Measurements from ENCODE around the gene COP1.
A peak's percentile ranks its signal among the peaks of the same experiment; 100 is the strongest.
"Not testable (repeated sequence)": the region's sequence is repeated elsewhere in the genome, so short reads cannot be mapped to it uniquely, and the experiment has no call there.

COP1 gene

DNA sequence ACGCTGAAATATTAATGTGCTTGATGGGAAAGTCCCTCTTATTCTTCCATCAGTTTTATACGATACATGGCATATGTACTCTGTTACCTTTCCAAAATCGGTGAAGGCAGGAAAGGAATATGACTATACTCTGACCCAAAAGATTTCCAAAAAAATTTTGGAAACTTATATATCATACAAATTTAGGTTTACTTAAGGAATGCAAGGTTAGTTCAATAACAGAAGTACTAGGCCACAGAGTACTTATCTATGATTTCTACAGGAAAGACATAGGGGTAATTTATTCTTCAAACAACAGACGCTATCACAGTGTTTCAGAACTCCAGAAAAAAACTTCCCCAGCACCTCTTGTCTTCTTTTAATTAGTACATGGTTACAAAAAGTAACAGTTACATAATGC, 84.8 kb downstream of the COP1 start:
- DNase-seq (ENCODE audit: low read depth): no peak

DNA sequence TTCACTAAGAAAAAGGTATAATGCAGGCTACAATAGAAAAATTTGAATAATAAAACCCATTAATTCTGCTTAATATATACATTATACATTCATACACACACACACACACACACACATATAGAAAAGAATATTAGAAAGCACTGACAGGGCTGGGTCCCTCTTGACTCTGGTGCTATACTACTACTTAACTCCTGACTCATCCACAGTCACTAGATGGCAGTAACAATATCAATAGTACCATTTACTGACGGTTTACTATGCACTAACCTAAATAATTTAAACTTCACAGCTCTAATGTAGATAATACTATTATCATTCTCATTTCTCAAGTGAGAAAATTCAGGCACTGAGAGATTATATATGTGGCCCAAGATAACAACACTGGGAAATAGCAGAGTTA, 87.5 kb downstream of the COP1 start:
- no peak for DNase-seq (ENCODE audit: low read depth)

DNA sequence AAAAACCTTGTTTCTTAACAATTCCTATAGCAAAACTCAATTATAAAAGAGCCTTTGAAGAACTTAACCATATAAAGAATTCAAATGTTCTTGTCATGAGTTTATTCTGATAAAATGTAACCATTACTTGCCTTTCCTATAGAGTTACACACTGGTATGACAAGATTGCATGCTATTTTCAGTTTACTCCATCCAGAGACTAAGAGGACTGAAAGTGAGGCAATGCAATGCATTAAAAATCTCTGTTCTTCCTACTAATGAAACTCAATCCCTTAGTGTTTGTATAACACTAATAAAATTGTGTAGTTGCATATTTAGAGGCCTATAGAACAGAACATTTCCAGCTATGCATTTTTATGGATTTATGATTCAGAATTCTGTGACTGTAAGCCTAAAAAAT, 88.1 kb downstream of the COP1 start:
- DNase-seq (ENCODE audit: low read depth): no peak

DNA sequence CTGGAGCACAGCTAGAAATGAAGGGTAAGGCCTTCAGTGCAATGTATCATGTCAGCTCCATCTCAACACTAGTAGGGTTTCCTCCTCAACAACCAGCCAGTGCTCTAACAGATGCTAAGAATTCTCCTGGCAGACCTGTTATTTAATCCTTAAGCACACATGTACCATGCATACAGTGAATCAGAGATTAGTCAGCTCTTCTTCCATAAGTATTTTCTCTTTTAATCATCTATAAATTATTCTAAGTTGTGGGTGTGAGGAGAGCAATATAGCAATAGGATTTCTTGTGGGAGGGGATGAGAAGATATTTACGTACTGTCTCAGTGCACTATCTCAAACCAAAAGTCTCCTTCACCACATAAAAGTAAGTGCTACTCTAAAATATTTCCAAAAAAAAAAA, 95.3 kb downstream of the COP1 start:
- DNase-seq (ENCODE audit: low read depth): no peak

DNA sequence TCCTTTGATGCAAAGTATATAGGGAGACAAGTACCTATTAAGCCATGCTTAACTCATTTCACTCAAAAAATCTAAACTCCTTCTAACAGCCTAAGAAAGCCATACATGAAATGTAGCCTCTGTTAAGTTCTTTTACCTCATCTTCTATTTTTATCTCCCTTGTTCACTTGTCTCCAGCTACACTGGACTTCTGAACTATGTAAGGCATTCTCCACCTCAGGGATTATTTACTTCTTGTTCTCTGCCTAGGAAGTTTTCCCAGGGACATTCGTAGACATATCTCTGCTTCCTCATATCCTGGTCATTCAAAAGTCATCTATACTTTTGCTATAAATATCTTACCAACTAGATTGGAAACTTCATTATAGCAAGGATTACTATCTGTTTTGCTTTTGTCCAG, 96.9 kb downstream of the COP1 start:
- no peak for DNase-seq (ENCODE audit: low read depth)

DNA sequence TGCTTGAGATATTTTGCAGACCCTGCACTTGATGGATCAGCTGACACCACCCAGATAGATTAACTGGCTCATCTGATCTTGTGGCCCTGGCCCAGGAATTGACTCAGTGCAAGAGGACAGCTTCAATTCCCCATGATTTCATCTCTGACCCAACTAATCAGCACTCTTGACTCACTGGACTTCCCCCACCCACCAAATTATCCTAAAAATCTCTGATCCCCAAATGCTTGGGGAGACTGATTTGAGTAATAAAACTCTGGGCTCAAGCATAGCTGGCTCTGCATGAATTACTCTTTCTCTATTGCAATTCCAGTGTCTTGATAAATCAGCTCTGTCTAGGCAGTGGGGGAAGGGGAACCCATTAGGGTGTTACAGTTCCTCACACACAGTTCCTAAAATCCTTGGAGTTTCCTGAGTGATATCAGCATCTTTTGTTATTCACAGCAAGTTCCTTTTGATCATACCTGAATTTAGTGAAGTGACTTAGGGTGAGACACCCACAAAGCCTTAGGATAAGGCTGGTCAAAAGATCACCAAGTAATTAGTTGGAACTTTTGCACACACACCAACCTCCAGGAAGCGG, 104.2 kb downstream of the COP1 start:
- no peak for DNase-seq (ENCODE audit: low read depth)

DNA sequence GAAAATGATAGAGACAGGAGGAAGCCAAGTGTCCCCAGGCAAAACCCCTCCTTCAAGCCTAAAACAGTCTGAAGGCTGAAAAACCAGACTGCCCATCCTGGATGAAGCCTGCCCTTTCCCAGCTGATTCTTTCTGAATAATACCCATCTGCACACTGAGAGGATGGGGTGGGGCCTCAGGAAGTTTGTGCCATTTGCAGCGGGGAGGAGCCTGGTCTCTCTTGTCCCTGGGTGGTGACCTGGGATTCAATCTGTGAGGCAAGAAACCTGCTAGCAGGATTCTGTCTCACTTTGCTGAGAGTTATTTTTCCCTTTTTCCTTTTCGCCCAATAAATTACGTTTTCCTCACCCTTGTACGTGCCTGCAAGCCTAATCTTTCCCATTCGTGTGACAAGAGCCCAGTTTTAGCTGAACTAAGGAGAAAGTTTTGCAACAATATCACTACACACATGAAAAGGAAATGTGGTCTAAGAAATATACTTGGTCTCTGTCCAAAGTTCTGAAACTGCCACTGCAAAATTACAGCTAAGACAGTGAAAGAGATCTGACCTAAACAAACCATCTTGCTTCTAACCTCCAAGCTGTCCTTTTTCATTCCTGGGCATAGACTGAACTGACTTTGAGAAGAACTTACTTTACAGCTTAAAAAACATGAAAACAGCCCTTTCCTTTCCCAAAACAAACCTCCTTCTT, 105.0 kb downstream of the COP1 start:
- peak; percentile 24 for DNase-seq (ENCODE audit: low read depth)

DNA sequence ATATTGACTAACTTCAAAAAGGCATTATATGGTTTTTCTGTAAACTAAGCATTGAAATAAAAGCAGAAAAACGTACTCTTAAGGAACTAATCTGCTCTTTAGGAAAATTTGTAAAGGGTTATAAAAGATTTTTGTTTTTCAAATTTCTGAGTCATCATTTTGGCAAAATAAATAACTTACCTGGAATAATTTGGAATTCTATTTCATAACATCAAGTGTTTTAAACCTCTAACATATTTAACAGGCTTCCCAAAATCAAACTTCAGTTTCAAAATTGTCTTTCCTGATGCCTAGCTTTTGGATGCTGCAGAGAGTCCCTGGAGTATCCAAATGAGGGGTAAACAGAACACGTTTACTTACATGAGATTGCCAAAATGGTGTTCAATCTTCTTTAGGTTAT, 108.5 kb downstream of the COP1 start:
- no peak for DNase-seq (ENCODE audit: low read depth)

DNA sequence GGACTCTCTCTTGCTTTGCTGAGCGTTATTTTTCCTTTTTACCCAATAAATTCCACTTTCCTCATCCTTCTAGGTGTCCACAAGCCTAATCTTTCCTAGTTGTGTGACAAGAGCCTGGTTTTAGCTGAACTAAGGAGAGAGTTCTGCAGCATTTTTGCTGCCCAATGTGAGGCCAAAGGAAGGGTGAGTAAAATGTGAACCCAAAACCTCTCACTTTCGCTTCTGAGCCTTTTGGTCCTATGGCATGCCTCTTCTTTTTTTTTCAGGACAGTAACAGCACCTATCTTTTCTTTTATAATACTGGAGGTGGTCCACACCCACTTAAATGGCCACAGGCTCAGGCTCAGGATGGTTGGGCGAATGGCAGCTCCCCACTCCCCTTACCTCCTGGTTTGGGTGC, 111.1 kb downstream of the COP1 start:
- DNase-seq (ENCODE audit: low read depth): no peak

DNA sequence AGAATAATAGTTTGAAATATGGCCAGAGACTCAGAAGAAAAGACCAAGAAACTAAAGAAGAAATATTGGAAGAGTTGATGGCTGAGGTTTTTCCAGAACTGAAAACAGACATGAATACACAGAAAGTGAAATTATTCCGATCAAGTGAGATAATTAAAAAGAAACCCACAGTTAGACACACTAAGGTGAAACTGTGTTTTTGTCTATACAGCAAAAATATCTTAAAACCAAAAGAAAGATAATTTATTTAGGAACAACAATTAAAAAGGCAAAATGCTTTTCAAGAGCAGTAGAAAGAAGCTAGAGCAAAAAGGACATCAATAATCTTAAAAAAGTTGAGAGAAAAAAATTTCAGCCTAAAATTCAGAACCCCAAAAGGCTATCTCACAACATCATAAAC, 116.3 kb downstream of the COP1 start:
- no peak for DNase-seq (ENCODE audit: low read depth)

DNA sequence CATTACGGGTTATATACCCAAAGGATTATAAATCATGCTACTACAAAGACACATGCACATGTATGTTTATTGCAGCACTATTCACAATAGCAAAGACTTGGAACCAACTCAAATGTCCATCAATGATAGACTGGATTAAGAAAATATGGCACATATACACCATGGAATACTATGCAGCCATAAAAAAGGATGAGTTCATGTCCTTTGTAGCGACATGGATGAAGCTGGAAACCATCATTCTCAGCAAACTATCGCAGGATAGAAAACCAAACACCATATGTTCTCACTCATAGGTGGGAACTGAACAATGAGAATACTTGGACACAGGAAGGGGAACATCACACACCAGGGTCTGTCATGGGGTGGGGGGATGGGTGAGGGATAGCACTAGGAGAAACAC, 119.3 kb downstream of the COP1 start:
- DNase-seq (ENCODE audit: low read depth): not testable (repeated sequence)

DNA sequence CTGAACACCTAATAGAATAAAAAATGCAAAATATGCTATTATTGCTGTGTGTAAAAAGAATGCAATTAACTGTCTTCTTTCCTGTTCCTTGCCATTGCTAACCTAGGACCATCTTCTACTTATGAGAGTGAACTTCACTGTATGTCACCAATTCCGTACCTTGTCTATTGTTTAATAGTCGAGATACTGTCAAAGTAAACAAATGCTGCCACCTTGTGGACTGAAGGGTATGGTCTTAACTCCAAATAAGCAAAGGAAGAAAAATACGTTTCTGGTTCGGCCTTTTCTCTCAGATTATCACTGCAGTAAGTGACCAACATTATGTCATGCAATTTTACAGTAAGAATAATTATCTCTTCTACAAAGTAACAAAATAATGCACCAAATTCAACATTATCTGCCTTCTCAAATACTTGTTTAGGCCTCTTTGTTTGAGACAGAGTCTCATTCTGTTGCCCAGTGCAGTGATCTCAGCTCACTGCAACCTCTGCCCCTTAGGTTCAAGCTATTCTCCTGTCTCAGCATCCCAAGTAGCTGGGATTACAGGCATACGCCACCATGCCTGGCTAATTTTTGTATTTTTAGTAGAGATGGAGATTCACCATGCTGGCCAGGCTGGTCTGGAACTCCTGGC, 133.4 kb downstream of the COP1 start:
- peak; percentile 10 for DNase-seq (ENCODE audit: low read depth)

DNA sequence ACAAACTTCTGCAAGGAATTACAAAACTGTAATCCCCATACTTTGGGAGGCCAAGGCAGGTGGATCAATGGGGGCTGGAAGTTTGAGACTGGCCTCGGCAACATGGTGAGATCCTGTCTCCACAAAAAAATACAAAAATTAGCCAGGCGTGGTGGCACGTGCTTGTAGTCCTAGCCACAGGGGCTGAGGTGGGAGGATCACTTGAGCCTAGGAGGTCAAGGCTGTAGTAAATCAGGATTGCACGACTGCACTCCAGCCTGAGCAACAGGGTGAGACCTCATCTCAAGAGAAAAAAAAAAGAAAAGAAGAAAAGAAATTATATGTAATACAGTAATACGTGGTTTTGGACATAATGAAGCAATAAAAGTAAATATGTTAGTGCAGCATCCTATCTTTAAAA, 138.2 kb downstream of the COP1 start:
- no peak for DNase-seq (ENCODE audit: low read depth)

DNA sequence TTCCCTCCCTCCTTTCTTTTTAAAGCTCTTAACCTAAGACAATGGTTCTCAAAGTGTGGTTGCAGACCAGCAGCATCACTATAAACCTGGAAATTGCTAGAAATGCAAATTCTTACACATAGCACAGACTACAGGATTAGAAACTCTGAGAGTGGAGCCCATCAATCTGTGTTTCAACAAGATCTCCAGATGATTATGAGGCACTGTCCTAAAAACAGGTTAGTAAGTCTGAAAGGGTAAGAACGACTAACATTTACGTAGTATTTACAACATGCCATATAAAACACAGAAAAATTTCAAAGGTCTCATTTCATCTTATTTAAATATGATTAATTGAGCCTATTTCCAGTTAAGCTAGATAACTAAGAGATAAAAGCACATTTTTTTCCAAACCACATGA, 138.8 kb downstream of the COP1 start:
- DNase-seq (ENCODE audit: low read depth): no peak

DNA sequence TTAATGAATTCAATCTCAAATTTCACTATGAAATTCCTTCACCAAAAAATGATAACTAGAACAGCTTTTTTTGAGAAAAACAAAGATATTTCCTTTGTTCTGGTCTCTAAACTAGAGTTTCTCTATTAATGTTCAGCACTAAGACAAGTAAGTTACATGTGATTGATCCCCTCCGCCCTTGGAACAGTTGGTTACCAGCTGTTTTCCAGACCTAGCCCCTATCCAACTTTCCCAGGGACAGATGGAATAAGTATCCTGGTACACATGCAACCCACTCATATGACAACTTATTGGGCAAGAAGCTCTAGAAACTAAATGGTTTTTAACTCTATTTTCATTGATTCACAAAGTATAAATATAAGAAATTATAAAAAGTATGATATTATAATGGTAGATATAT, 140.4 kb downstream of the COP1 start:
- DNase-seq (ENCODE audit: low read depth): no peak

DNA sequence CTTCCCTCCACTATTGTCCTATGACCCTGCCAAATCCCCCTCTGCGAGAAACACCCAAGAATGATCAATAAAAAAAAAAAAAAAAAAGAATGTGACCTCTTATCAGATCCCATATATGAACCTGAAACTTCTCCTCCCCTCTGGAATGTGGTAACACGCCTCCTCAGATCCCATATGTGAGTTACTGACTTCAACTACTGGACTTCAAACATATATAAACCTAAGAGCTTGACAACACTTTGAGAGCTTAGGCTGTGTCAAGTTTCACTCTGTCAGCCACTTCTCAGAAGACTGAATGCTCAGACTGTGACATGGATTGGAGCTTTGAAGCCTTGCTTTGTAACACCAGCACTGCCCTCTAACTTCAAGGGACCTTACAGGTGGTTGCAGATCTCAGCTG, 148.4 kb downstream of the COP1 start:
- no peak for DNase-seq (ENCODE audit: low read depth)

DNA sequence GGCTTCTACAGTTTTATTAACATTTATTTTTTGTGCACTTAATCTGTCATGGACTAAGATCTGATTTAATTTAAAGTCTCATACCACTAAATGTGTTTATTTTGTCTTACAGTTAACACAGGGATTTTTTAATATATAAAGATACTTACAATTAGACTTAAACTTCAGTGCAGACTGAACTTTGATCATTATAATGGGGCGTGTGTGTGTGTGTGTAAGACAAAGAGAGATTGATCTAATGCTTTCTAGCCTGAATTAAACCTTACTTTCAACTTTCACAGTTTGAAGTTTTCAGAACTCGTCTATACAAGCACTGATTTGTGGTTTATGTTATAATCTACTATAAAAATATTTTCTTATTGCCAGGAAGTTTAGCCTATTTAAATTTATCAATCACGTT, 150.8 kb downstream of the COP1 start:
- DNase-seq (ENCODE audit: low read depth): no peak

DNA sequence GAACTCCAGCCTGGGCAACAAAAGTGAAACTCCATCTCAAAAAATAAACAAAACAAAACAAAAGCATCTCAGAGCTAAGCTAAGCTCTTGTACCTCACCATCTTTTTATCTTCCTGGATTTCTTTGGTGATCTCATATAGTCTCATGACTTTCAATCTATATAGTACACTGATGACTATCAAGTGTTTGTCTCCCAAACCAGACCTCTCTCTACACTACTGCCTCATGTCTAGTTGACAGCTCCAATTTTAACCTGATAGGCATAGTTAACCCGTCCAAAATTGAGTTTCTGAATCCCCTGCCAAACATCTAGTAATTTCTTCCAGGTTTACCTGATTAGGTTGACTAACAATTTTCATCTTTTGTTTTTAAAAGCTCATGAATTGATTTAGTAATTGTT, 151.7 kb downstream of the COP1 start:
- no peak for DNase-seq (ENCODE audit: low read depth)

DNA sequence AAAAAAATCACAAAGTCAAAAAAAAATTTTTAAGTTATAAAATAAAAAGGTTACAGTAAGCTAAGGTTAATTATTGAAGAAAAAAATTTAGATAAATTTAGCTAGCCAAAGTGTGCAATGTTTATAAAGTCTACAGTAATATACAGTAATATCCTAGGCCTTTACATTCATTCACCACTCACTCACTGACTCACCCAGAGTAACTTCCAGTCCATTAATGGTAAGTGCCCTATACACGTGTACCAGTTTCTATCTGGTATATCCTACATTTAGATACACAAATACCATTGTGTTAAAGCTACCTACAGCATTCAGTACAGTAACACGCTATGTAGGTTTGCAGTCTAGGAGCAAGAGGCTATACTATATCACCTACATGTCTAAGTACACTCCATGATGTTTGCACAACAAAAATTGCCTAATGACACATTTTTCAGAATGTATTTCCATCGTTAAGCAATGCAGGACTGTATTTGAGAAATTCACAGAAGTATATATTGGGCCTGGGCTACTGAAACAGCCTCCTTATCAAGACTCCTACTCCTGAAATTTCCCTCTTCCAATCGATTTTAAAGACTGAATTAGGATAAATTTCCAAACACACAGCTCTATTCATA, 155.1 kb downstream of the COP1 start:
- DNase-seq (ENCODE audit: low read depth): no peak

DNA sequence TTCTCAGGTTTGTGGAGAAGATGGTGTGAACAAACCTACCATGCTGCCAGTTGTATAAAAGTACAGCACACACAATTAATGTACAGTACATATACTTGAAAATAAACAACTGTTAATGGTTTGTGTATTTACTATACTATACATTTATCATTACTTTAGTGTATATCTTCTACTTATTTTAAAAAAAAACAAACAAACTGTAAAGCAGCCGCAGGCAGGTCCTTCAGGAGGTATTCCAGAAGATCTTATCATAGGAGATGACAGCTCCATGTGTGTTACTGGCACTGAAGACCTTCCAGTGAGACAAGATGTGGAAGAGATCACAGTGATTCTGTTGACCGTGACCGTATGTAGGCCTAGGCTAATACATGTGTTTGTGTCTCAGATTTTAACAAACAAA, 155.7 kb downstream of the COP1 start:
- no peak for DNase-seq (ENCODE audit: low read depth)

DNA sequence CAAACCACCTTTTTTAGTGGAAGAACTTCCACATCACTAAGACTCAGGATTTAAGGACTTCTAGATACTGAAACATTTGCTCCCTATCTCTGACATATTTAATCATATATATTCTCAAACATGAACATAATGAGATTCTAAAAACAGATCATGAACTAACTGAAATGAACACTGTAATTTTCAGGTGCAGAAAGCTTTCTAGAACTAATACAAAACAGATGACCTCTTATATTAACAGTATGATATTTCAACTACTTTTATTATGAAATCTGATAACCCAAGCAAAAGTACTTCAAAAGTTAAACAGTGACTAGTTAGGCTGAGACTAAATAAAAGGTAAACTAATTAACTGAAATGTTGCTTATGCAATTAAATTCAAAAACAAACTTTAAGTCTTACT, 157.5 kb downstream of the COP1 start:
- DNase-seq (ENCODE audit: low read depth): no peak

DNA sequence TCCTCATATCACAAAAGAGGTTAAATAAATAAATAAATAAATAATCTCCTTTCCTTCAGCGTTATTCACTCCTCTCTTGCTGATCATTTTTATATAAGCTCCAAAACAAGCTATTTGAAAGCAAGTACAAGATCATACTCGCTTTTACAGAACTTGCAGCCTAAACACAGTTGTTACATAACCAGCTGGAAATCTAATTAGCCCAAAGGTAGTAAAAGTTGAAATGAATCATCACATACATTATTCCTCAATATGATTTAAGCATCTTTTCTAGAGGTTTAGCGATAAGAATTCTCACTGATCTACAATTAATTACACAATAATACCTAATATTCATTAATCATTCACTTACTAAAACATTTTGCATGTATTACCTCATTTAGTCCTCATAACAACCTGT, 160.2 kb downstream of the COP1 start:
- no peak for DNase-seq (ENCODE audit: low read depth)

DNA sequence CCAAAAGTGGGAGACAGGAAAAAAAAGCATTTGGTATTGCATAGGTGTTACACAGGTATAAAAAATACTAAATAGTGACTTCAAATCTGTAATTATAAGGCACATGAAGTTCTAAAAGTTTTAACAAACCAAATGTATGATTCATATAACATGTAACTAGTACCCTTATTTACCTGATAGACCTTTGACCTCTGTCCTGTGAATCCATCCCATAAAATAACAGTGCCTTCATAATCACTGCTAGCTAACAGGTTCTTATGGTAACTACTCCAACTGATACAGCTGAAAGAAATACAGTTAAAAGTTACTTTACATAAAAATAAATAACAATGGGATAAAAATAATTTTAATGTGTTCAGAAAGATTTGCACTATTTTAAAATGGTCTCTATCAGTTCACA, 163.5 kb downstream of the COP1 start:
- no peak for DNase-seq (ENCODE audit: low read depth)

DNA sequence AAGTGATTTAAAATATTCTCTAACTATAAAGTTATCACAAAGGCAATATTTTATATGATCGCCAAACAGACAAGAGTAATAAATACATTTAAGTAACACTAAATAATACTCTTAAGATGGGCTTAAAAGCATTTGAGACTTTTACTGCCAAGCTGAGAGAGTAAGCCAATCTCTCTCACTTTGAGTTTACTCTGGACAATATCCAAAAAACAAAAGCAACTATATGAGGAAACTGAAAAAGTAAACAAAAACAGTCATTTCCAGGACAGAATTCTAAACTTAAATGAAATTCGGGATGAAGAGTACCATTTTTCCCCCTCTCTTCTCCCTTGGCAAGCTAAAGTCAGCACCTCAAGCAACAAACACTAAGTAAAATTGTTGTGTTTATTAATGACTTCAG, 173.2 kb downstream of the COP1 start:
- DNase-seq (ENCODE audit: low read depth): no peak

All from GM04503 (cell line).